ENCODE results near the gene CRABP2. TPM values are rescaled to one million over a fixed set of nuclear protein-coding genes. Genes with fewer than 3 reads are reported as not detected.

CRABP2 gene
- total and polyA plus RNA-seq, 2 of the 13 experiments (the other 11 are each of a cell fraction or from before 2014, with no cell fraction given): 0.40 to 0.60 TPM

GRCh38 chr1:156659661-156659987 lies 45.8 kb downstream of the CRABP2 start (continued):
- TF ChIP-seq SKIL (CRISPR knock-in tag; IDR thresholded peaks at IDR 0.05; ENCODE audit: borderline replicate concordance) (no peak), ZBTB39 (CRISPR knock-in tag; IDR thresholded peaks at IDR 0.05) (0 out of 2 replicates have a peak, but pooled peaks have one; percentile 37), ZSCAN5A (CRISPR knock-in tag; IDR thresholded peaks at IDR 0.05; ENCODE audit: borderline replicate concordance) (no peak), MZF1 (CRISPR knock-in tag; IDR thresholded peaks at IDR 0.05; ENCODE audit: borderline replicate concordance) (no peak), ZNF790 (CRISPR knock-in tag; IDR thresholded peaks at IDR 0.05; ENCODE audit: borderline replicate concordance) (0 out of 2 replicates have a peak, but pooled peaks have one; percentile 4), SOX5 (CRISPR knock-in tag; IDR thresholded peaks at IDR 0.05; ENCODE audit: borderline replicate concordance) (no peak), ZEB1 (IDR thresholded peaks at IDR 0.05; ENCODE audit: insufficient replicate concordance, low read depth) (peak; percentile 5)
